ENCODE results near the gene ZPR1.
"Not testable (repeated sequence)": the region's sequence is repeated elsewhere in the genome, so short reads cannot be mapped to it uniquely, and the experiment has no call there.

The ZPR1 gene

DNA sequence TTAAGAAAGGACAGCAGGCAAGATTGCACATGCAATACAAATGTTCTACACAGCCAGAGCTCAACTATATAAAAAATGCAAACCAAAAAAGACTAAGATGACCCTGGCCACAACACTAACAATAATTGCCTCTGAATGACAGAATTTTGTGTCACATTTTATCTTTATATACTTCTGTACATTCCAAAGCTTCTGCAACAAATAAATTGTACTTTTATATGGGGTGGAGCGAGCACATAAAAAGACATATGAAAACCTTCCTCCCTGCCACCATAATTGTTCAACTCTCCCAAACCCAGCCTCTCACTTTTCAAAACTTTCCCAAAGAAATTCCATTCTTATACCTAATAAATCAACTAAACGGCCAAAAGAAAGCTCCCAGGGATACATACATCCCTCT lies 25.7 kb downstream of the ZPR1 start:
- no peak for DNase-seq (ENCODE audit: low read depth in 1 of 2, low spot score in 1 of 2)

DNA sequence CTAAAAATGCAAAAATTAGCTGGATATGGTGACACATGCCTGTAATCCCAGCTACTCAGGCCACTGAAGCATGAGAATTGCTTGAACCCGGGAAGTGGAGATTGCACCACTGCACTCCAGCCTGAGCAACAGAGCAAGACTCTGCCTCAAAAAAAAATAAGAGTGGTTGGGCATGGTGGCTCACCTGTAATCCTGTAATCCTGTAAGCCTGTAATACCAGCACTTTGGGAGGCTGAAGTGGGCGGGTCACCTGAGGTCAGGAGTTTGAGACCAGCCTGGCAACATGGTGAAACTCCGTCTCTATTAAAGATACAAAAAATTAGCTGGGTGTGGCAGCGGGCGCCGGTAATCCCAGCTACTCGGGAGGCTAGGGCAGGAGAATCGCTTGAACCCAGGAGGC lies 31.8 kb downstream of the ZPR1 start:
- not testable (repeated sequence) for DNase-seq (ENCODE audit: low read depth in 1 of 2, low spot score in 1 of 2)

GRCh38 chr11:116750070-116750718 lies 37.6 kb downstream of the ZPR1 start:
- DNase-seq (ENCODE audit: low read depth in 1 of 2, low spot score in 1 of 2): no peak

DNA sequence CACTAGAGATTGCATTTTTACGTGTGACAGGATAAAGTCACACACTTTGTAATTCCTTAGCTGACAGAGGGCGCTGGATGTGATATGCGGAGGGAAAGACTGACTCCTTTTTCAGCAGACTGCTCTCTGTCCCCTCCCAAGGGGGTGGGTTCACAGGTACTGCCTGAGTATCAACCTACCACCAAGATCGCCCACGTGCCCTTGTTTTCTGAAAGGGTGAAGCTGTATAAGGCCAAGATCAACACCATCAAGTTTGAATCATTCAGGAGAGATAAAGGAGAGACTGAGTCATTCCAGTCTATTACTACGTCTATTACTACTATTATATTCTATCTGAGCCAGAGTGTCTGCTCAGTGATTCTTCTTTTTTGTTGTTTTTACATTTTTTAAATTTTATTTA lies 45.7 kb downstream of the ZPR1 start:
- no peak for DNase-seq (ENCODE audit: low read depth in 1 of 2, low spot score in 1 of 2)

GRCh38 chr11:116740741-116741140 lies 47.1 kb downstream of the ZPR1 start:
- DNase-seq (ENCODE audit: low read depth in 1 of 2, low spot score in 1 of 2): no peak

- DNase-seq (ENCODE audit: low read depth in 1 of 2, low spot score in 1 of 2): no peak
Measured at GRCh38 chr11:116738975-116739374, 48.8 kb downstream of the ZPR1 start.

DNA sequence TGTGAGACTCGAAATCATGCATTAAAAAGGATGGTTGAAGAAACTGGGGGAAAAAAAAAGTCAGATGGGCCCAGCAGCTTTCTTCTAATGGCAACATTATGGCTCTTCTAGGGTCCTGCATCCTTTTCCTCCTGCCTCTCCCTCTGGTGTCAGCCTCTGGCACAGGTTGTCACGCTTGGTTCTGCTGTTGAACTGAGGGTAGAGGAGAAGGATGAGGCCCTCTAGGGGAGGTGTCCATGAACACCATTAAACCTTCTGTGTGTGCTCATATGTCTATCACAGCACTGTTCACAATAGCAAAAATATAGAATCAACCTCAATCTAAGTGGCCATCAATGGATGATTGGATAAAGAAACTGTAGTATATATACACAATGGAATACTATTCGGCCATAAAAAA lies 51.1 kb downstream of the ZPR1 start:
- no peak for DNase-seq (ENCODE audit: low read depth in 1 of 2, low spot score in 1 of 2)

DNA sequence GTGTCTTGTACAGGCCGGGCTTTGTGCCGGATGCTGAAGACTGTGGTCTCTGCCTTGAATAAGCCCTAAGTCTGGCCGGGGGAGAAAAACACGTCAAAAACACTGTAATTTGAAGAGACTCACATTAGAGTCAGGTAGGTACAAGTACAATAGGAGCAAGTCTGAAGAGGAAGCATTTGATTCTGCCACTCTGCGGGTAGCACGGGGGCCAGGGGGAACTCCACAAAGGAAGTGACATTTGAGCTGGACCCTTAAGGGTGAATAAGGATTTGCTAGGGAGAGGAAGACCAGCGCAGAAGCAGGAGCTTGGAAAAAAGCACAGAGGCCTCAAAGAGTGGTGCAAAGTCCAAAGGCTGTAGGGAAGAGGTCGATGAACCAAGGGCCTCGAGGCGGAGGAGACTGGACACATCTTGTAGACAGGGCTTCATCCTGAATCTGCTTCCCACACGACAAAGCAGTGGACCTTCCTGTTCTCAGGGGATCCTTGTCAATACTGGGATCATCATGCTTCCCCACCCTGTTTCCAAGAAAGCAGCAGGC lies 53.8 kb downstream of the ZPR1 start:
- DNase-seq (ENCODE audit: low read depth in 1 of 2, low spot score in 1 of 2): no peak

- no peak for DNase-seq (ENCODE audit: low read depth in 1 of 2, low spot score in 1 of 2)
Measured at GRCh38 chr11:116733043-116733755, 54.6 kb downstream of the ZPR1 start.

GRCh38 chr11:116732271-116733042 lies 55.4 kb downstream of the ZPR1 start:
- peak; percentile 18 to 32 for DNase-seq (ENCODE audit: low read depth in 1 of 2, low spot score in 1 of 2)

- DNase-seq (ENCODE audit: low read depth in 1 of 2, low spot score in 1 of 2): no peak
Measured at GRCh38 chr11:116731821-116732220, 56.0 kb downstream of the ZPR1 start.

- no peak for DNase-seq (ENCODE audit: low read depth in 1 of 2, low spot score in 1 of 2)
Measured at GRCh38 chr11:116731097-116731761, 56.6 kb downstream of the ZPR1 start.

DNA sequence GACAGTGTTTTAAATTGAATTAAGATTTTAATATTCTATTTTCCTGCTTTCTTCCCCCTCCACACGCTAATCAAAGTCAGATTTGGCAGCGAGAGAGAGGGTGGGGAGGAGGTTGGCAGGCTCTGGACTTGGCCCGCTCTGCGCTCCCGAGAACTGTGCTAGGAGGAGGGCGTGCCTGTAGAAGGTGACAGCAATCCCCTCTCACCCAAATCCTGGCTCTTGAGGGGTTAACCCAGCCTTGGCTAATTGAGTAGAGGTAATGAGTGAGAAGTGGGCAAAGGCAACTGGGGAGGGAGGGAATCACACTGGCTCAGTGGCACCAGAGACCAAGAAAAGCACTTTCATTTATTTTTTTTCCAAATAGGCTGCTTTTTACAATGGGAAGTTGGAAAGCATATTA lies 57.2 kb downstream of the ZPR1 start:
- DNase-seq (ENCODE audit: low read depth in 1 of 2, low spot score in 1 of 2): no peak

DNA sequence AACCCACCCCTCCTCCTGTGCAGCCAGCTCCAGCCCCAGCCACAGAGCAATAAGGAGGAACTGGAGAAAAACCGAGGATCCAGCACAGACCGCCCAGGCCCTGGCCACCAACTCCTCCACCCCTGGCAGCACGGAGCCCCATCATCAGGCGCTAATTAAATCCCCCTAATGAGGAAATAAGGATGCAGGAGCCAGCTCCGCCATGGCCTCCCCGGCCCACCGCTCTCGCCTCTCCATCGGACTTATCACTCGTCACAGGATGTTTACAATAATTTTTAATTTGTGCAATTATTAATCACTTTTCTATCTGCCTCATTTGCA lies 57.6 kb downstream of the ZPR1 start:
- no peak for DNase-seq (ENCODE audit: low read depth in 1 of 2, low spot score in 1 of 2)

DNA sequence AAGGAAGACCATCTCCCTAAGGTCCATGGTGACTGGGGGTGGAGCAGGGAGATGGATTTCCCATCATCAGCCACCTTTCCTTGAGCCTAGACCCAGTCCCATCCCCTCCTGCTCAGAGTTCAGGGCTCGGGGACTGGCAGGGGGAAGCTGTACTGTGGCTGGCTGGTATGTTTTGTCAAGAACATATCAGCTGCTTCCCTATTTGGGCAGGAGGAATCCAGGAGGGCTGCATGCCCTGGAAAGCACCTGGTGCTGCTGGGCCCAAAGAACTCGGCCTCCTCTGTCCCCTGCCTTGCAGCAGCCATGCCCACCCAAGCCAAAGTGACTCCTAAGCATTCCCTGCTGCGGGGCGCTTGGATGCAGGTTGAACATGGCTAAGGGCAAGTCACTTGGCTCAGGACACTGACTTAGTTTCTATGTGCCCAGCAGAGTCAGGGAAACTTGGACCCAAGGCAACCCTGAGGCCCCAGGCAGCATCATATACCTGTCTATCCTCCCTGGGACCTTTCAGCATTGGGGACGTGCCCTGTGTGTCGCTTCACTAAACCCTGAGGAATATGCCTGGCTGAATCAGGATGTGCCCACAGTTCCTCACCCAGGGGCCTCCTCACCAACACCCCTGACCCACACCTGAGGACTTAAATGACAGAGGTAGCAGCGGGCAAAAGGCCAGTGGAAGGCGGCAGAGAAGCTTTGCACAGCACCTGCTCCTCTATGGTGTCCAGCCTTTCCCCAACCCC lies 58.2 kb downstream of the ZPR1 start:
- no peak for DNase-seq (ENCODE audit: low read depth in 1 of 2, low spot score in 1 of 2)

DNA sequence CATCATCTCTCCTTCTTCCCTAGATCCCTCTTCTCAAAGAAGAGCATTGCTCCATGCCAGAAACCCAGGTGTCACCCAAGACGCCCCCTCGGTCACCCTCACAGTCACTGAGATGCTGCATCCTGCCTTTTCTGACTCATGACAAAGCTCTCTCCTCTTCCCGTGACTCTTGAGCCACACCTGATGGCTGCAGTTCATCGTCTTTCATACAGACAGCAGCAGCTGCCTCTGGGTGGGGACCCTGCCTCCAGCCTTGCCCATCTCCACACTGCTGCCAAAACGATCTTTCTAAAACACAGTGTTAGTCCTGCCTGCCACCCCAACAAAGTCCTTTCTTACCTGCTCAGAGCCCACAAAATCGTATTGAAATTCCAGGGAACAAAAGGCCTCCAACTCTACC lies 59.8 kb downstream of the ZPR1 start:
- no peak for DNase-seq (ENCODE audit: low read depth in 1 of 2, low spot score in 1 of 2)

- DNase-seq (ENCODE audit: low read depth in 1 of 2, low spot score in 1 of 2): no peak
Measured at GRCh38 chr11:116725434-116726221, 62.2 kb downstream of the ZPR1 start.

GRCh38 chr11:116724813-116725212 lies 63.0 kb downstream of the ZPR1 start:
- no peak for DNase-seq (ENCODE audit: low read depth in 1 of 2, low spot score in 1 of 2)
